Measurements from ENCODE around the gene PTRH1.
"Not testable (repeated sequence)": the region's sequence is repeated elsewhere in the genome, so short reads cannot be mapped to it uniquely, and the experiment has no call there.

The PTRH1 gene

GRCh38 chr9:127715470-127716337 lies at the start of gene PTRH1, which contains the start of gene TTC16:
Gene PTRH1, minus strand, starts transcription at chr9:127715663. Its CDS starts 24 bp downstream, at chr9:127715639.
Gene TTC16, plus strand, starts transcription at chr9:127716079. Its CDS starts 67 bp downstream, at chr9:127716146.
- H3K4me3 ChIP-seq (ENCODE audit: low read length): peak within 1 kb of the TSS; percentile 87
- TF ChIP-seq CTCF (conservative IDR thresholded peaks at IDR 0.05; ENCODE audit: low read length): no peak
- DNase-seq (ENCODE audit: low read depth): peak; percentile 94

- no peak overlapping the region for H3K4me3 ChIP-seq (ENCODE audit: low read length)
- TF ChIP-seq CTCF (conservative IDR thresholded peaks at IDR 0.05; ENCODE audit: low read length): peak; percentile 15; the same call in 1 of the 2 replicates
- no peak for DNase-seq (ENCODE audit: low read depth)
Observed at GRCh38 chr9:127763918-127764384, 48.5 kb upstream of the PTRH1 start.

- no peak for DNase-seq (ENCODE audit: low read depth)
- no peak for TF ChIP-seq CTCF (conservative IDR thresholded peaks at IDR 0.05; ENCODE audit: low read length)
- no peak overlapping the region for H3K4me3 ChIP-seq (ENCODE audit: low read length)
Observed at GRCh38 chr9:127762111-127762676, 46.7 kb upstream of the PTRH1 start.

GRCh38 chr9:127761491-127761956 lies 46.1 kb upstream of the PTRH1 start:
- no peak for DNase-seq (ENCODE audit: low read depth)
- H3K4me3 ChIP-seq (ENCODE audit: low read length): no peak overlapping the region
- TF ChIP-seq CTCF (conservative IDR thresholded peaks at IDR 0.05; ENCODE audit: low read length): no peak

GRCh38 chr9:127761061-127761460 lies 45.6 kb upstream of the PTRH1 start:
- TF ChIP-seq CTCF (conservative IDR thresholded peaks at IDR 0.05; ENCODE audit: low read length): no peak
- no peak for DNase-seq (ENCODE audit: low read depth)

GRCh38 chr9:127758843-127759242 lies 43.4 kb upstream of the PTRH1 start:
- no peak overlapping the region for H3K4me3 ChIP-seq (ENCODE audit: low read length)
- DNase-seq (ENCODE audit: low read depth): no peak
- TF ChIP-seq CTCF (conservative IDR thresholded peaks at IDR 0.05; ENCODE audit: low read length): no peak

More at GRCh38 chr9:127761061-127761460, 45.6 kb upstream of the PTRH1 start:
- H3K4me3 ChIP-seq (ENCODE audit: low read length): no peak overlapping the region

- not testable (repeated sequence) for H3K4me3 ChIP-seq (ENCODE audit: low read length); DNase-seq (ENCODE audit: low read depth)
Observed at GRCh38 chr9:127756776-127757175, 41.3 kb upstream of the PTRH1 start.
